ENCODE data around the gene GPR180.
"Not testable (repeated sequence)": the region's sequence is repeated elsewhere in the genome, so short reads cannot be mapped to it uniquely, and the experiment has no call there.

GPR180 gene

DNA sequence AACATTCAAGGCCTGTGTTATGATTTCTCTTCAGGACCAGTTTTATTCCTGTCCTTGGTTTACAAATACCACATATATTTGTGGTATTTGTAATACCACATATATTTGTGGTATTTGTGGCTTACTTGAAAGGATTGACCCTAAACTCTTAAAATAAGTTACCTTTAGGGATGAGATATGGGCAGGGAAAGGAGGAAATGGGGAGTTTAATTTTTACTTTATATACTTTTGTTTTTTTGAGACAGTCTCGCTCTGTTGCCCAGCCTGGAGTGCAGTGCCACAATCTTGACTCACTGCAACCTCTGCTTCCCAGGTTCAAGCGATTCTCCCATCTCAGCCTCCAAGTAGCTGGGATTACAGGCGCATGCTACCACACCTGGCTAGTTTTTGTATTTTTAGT, 3.4 kb upstream of the GPR180 start:
- no peak for DNase-seq

DNA sequence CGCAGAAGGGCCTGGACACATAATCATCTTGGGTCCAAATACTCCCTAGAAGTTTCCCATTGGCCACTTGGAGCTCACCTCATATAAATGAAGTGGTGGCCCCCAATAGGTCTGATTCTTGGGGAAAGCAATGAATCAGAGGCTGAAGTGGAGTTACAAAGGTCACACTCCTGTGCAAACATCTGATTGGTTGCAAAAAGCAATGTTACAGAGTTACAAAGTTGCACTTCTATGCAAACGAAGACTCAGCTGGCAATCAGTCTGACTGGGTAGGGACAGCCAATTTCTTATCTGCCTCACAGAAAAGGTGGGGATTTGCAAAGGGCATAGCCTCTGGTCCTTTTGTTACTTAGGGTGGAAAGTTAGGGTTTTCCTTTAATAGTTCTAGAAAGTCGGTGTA, 1.8 kb upstream of the GPR180 start:
- no peak for DNase-seq

DNA sequence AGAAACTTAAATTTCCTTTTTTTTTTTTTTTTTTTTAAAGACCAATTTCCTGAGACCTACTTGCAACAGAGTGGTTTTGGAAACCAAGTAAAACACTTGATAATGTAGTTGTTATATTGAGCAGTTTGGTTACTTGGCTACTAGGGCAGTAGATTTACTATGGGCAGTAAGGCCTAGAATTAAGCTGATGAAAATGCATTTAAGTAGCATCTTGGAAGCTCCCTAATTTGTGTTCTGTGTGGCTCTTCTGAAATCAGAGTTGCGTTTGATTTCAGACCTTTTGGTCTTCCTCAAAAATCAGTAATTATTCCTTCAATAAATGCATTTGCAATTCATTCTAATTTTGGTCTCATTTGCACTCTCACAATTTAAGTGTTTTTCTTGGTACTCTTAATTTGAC, 810 bp downstream of the GPR180 start:
- no peak for DNase-seq

DNA sequence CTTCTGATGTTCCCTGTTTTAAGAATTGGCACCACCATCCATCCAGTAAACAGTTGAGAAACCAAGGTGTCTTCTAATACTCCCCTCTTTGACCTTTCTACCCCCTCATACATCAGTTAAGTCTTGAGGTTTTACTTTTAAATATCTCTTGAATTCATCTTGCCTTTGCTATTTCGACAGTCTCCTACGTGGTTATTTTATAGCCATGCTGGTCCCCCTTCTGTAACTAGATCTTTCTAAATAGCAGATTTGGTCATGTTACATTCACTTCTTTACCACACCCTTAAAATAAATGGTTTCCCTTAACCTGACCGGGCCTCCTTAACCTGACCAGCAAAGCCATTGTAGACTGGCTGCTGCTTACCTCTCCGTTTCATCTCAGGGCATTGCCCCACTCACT, 5.4 kb downstream of the GPR180 start:
- DNase-seq, result no peak

DNA sequence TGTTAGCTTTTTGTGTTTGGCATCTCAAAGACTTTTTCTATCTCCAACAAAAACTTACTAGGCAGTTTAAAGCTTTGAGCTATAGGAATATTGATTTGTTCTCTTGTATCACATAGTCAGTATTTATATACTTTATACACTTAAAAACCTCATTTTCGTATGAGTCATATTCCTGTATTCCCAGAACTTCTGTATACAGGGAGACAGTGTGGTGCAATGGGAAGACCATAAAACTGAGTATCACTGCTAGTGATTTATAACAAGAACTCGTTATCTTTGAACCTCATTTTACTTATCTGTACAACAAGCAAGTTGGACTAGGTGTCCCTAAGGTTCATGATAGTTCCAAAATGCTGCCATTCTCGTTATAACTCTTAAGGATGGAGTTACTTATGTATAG, 6.3 kb downstream of the GPR180 start:
- no peak for DNase-seq

DNA sequence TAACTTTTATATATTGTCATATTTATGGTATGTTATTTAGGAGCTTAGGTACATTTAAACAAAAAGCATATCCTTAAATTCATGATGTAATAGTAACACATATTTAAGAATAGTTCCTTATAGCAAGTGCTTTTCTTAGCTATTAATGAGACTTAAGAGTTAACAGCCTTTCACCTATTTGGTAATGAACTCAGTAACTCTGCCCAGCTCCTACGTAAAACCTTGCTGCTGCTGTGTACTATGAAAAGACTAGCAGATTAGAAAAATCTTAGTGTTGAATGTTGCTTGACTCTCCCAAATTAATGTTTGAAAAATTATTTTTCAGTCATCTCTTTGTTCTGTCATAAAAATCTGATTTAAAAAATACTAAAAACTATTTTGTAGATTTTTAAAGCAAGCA, 6.9 kb downstream of the GPR180 start:
- DNase-seq, result no peak

DNA sequence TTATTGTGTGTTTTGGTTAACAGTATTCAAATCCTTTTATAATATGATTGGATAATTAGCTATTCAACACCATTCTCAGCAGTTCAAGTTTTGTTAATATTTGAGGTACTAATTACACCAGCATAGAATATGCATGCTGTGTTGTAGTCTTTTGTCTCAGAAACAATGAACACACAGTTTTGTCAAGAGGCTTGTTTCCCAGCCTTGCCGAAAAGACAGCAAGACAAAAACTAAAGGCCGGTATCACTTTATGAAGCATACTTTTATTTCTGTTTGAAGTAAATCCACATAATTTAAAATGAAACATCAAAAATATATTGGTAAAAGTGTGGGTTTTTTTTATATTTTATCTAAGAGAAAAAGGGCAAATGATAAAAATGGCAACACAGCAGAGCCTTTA, 7.5 kb downstream of the GPR180 start:
- DNase-seq, result no peak

DNA sequence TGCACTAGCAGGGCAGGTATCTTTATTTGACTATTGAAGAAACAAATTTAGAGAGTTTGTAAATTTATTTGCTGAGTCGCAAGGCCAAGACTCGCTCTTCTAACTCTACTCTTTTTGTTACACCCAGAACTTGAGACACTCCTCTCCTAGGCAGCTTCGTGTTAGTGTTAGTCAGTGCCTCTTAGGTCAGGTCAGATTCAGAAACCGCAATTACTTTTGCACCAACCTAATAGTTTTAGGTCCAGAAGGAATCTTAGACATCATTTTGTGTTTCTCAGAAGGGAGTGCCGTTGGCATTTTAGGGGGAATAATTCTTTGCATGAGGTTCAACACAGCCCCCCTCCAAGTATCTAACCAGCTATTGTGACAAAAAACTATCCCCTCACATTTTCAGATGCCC, 8.8 kb downstream of the GPR180 start:
- DNase-seq, result no peak

DNA sequence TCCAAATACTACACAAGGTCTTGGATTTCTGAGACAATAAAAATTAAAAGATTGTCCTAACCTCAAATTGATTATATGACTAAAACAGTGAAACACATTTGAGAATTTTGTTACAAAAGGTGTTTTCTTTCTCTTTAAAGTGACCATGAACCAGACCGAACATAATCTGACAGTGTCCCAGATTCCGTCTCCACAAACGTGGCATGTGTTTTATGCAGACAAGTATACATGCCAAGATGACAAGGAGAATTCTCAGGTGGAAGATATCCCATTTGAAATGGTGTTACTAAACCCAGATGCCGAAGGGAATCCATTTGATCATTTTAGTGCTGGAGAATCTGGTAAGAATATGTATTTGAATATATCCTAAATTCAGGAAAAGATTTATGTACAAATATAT, 10.4 kb downstream of the GPR180 start:
- no peak for DNase-seq

DNA sequence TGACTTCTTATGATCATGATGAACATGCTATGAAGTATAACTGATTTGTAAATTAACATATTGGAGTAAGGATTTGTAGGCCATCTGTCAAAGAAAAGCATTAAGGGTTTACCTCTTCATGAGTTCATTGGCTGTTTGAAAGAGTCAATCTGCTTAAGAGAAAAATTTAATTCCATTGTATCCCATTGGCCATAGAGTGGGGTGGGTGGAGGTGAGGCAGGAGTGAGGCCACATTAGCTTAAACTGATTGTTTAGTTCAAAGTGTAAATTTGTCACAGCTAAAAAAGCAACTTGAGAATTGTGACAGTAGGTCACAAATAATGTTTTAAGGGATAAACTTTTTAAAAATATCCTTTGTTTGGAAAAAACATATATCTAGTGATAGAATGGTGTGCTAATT, 11.4 kb downstream of the GPR180 start:
- no peak for DNase-seq

DNA sequence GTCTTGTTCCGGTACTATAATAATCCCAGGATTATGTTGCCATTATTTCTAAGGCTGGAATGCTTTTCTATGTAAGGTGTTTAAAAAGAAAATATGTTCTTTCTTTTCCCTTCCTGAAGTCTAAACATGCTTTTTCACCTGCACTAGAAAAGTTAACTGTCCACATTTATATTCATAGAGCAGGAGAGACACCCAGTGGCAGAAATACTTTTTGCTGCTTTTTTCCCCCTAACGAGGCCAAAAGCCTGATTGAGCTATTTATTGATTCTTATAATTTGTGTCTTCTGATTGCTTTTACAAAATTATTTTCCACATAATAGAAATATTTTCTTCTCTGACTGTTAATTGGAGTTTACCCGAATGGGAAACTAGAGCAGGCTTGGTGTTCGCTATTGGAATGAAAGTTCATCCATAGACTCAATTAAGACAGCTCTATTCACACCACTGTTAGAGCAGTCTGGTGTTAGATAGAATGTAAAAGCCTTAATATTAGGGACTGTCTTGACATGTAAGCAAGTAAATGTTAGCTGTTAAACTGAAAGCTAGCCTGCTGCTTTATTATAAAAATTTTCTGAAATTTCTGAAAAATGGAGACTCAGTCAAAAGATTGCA, 15.8 kb downstream of the GPR180 start:
- DNase-seq, result peak; percentile 36

DNA sequence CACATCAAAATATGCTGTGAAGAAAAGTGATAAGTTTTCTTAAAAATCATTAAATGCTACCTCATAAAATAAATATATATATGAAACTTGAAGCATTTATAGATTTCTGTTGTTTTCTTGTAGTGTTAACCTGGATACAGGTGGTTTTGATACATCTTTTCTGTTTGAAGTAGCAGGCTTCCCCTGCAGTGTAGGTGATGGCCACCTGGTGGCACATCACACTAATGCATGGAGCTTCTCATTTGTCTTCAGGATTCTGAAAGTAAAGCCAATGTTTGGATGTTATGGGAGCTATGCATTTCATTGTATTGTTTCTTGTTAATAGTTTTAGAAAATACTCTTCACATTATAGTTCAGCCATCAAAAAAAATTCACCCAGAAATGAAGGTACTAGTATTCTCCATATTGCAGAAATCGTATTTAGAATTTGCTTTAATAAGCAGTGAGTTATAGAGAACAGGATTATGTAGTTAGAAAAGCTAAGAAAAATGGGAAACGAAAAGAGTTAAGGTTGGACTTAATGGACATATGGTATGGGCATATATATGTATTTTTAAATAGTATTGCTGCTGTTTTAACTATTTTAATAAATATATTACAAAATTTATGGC, 18.7 kb downstream of the GPR180 start:
- peak; percentile 39 for DNase-seq

DNA sequence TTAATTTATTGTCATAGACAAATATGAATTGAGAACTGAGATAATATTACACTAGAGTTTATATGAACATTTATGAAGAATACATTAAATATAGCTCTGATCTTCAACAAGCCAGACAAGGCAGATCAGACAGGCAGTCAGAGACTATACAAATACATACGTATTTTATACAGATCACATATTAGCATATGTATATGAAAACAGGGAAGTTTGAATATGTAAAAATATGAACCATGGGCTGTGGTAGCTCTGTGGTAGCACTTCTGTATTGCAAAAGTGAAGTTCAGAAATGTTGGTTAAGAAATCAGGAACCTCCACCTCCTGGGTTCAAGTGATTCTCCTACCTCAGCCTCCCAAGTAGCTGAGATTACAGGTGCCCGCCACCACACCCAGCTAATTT, 20.7 kb downstream of the GPR180 start:
- DNase-seq, result no peak

DNA sequence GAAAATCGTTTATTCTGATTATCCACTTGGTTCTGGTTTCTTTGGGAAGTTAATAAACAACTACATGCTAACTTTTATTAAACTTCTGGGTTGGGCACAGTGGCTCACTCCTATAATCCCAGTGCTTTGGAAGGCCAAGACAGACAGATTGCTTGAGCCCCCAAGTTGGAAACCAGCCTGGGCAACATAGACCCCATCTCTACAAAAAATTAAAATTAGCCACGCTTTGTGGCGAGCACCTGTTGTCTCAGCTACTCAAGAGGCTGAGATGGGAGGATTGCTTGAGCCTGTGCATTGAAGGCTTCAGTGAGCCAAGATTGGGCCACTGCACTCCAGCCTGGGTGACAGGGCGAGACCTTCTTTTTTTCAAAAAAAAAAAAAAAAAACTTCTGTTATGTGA, 21.7 kb downstream of the GPR180 start:
- no peak for DNase-seq

DNA sequence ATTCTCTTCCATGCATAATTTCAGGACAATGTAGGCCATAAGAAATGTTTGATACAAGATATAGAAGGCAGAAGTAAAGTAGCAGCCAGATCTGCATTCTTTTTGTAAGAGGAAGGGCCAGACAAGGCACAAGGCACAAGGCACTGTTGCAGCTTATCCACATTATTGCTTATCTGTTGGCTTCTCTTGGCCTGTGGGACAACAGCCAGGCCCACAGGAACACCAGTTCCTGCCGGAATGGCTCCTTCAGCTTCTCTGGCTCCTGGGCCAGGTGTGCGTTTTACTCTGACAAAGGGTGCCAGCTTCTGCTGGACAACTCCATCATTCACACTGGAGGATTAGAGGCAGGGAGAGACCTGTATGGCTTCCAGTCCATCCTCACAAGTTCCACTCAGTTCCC, 29.2 kb downstream of the GPR180 start:
- DNase-seq, result no peak

DNA sequence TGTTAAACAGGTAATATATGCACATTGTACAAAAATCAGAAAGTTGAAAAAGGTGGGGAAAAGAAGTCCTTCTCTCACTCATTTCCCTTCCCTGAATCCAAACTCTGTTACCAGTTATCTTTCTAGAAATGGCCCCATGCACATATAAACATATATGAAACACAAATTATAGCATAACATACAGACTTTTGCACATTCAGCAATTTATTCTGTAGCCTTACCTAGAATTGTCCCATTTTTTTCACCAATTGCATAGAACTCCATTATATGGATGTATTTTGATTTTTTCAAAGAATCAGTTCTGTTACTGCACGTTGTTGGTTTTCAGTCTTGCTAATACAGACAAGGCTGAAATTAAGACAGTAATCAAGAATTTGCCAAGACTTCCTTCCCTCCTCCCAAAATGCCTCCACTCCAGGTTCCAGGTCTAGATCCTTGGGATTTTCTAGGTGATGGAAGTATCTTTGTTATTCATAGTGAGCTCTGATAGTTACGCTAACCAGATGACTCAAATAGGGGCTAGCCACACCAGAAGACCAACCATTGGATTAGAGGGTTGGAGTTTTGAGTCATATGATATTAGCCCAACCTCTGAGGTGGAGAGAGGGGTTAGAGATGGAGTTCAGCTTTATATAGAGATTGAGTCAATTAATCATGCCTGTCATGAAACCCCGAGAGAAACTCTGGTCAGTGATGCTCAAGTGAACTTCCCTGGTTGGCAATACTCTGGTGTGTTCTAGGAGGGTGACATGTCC, 30.7 kb downstream of the GPR180 start:
- DNase-seq, result no peak

DNA sequence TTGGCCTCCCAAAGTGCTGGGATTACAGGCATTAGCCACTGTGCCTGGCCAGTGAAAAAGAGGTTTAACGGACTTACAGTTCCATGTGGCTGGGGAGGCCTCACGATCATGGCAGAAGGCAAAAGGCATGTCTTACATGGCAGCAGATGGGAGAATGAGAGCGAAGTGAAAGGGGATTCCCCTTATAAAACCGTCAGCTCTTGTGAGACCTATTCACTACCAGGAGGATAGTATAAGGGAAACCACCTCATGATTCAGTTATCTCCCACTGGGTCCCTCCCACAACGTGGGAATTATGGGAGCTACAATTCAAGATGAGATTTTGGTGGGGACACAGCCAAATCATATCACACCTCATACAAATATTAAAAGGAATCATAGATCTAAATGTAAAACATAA, 34.4 kb downstream of the GPR180 start:
- DNase-seq, result peak; percentile 9

DNA sequence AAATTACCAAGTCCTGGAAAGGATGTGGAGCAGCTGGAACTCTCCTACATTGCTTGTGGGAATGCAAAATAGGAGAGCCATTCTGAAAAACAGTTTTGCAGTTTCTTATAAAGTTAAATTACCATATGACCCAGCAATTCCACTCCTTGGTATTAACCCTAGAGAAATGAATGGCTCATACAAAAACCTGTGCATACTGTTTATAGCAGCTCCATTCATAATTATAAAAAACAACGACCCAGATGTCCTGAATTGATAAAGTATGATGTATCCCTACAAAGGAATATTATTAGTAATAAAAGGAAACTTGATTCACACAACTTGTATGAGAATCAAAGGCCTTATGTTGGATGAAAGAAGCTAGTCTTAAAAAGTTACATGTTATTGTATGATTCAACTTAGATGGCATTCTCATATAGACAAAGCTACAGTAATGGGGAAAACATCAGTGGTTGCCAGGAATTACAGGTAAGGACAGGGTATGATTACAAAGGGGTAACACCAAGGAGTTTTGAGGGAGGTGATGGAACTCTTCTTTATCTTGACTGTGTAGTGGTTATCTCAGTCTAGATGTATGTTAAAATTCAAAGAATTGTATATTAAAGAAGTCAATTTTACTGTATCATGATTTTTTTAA, 35.4 kb downstream of the GPR180 start:
- DNase-seq, result no peak

DNA sequence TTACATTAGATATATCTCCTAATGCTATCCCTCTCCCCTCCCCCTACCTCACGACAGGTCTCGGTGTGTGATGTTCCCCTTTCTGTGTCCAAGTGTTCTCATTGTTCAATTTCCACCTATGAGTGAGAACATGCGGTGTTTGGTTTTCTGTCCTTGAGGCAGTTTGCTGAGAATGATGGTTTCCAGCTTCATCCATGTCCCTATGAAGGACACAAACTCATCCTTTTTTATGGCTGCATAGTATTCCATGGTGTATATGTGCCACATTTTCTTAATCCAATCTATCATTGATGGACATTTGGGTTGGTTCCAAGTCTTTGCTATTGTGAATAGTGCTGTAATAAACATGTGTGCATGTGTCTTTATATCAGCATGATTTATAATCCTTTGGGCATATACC, 36.0 kb downstream of the GPR180 start:
- DNase-seq, result not testable (repeated sequence)

DNA sequence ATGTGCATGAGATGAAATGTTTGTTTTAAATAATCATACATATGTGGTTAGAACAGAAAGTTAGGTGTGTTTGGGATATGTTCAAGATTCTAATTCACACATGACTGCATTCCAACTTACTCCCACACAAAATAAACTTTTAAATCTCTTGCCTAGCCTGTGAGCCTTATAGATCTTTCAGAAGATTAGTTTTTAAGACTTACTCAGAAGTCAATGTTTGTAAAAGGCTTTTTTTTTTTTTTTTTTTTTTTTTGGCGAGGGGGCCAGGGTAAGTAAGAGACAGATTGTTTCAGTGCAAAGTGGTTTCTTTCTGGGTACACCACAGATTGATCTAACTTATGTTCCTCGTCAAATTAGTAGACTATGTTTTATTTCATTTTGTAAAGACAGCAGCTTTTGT, 39.1 kb downstream of the GPR180 start:
- DNase-seq, result no peak

DNA sequence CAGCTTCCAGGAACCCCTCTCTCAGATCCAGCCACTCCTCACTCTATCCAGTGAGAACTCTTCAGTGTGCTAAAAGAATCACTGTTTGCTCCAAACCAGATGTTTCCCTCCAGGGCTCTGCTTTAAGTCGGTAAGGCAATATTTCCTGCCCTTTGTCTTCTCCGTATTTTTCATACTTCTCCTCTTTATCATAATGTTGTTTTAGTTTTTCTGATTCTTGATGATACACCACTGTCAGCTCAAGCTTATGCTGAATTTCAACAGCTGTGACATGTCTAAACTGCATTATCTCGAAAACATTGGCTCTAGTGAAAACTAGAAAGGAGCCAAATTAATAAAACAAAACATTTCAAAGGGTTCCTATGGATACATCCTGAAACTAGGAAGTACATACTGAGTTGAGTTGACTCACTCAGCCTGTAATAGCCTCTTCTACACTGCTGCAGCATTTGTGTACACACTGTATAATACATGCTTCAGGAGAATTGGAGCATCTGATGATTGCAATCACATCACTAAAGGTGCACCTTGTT, 39.8 kb downstream of the GPR180 start:
- no peak for DNase-seq

DNA sequence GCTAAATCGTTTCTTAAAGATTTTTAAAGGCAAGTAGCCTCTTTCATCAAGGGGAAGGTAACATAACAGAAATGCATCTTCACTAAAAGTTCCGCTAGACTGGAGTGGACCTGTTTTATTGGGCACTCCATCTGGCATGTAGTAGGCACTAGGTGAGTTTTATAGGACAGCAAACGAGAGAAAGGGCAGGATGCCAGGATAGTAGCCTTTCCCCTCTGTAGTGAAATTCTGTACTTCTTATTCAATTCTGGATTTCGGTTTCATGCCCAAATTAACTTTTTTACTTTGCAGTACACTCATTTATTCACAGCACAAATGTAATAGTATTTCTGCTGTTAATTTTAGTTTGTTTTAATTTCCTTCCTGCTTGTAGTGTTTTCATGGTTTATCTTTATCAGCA, 45.2 kb downstream of the GPR180 start:
- DNase-seq, result no peak

DNA sequence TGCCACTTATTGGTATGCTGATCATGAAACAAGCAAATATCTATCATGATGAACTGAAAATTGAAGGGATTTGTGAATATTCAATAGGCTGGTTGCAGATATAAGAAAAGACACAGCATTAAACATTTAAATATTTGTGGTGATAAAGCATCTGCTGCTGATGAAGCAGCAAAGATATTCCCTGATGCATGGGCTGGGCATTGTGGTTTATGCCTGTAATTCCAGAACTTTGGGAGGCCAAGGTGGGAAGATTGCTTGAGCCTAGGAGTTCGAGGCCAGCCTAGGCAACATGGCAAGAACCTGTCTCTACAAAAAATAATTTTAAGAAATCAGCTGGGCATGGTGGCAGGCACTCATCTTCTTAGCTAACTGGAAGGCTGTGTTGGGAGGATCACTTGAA, 54.5 kb downstream of the GPR180 start:
- DNase-seq, result no peak

DNA sequence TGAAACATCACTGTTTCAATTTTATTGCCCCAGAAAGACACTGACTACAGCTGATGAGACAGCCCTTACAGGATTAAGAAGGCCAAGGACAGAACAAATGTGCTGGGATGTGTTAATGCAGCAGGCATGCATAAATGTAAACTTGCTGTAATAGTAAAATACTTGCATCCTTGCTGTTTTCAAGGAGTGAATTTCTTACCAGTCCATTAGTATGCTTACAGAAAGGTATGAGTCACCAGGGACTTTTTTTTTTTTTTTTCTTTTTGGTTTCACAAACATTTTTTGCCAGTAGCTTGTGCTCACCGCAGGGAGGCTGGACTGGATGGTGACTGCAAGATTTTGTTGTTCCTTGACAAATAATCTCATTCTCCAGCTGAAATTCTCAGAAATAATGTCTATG, 55.1 kb downstream of the GPR180 start:
- peak; percentile 51 for DNase-seq

All from activated CD4-positive, alpha-beta T cell treated with anti-CD3 and anti-CD28 coated beads, Interleukin-2, amount 50 U/mL, for 16 hours (primary cell).